Heart left ventricle (tissue), 13 donors: ENCODE measurements around the gene MAD2L1.

Experiments used
- CTCF ChIP-seq, 12 donors: fragments of 200-600 bp; sonication (generic) in 4 of 12; IDR thresholded peaks; one replicate each; pipeline versions ENCODE4 v1.5.0 to v1.8.0; 2018 to 2022; ENCODE audit warnings: antibody characterized with exemption in 12 of 12, mild to moderate bottlenecking in 5 of 12
- POLR2A ChIP-seq, 2 donors: fragments of 450-650 bp; IDR thresholded peaks; one replicate each; pipeline ENCODE4 v1.6.1; 2017; ENCODE audit warnings: antibody characterized with exemption in 2 of 2, mild to moderate bottlenecking in 2 of 2, moderate library complexity in 2 of 2
- donor health status: ischemic (EF 13 %, LVEDD 7.1; RV severe dilation, severe dysfunction).
- donor health status: DM: no; HTN: yes; CAD: no.
- donor health status: DM: no; HTN: no; CAD: no.
- donor health status: ischemic (EF 25% LVEDD 6.9; RV normal size, moderate dysfunction).
- donor health status: ischemic (EF 25% LVEDD 5.7; RV mildly dilated, moderate dysfunction).
- donor health status: ischemic (EF 35%, LVEDD 5.7; RV mildly dilated, moderate dysfunction).
- donor health status: nonischemic (EF 11% LVEDD 7.7; RV severe dilation, severe dysfunction).
- donor health status: DM: yes; HTN: yes; CAD: no.
- donor health status: PGD.
- donor health status: ischemic (EF 29% LVEDD 5.4; RV normal size, mild dysfunction).
- donor health status: nonischemic (EF 23%, LVEDD 6.1; RV moderate dilation, normal function).

DNA sequence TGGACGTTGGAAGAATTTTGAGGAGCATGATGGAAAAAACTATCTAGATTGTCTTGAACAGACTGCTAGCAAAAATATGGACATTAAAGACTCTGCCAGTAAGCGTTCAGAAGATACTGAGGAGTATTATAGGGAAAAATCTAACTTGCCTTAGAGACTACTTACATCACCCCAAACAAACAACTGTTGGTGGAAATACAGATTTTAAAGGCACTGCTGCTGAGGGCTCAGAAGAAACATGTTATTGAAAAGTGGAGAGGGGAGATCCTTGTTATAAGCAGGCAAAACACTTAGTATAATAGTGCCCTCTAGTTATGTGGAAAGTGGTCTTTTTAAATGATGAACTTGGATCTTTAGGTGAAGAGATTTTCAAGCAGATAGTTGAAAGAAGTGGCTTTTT lies 29.2 kb downstream of the MAD2L1 start:
- TF ChIP-seq POLR2A (IDR thresholded peaks at IDR 0.05) (no peak), CTCF (IDR thresholded peaks at IDR 0.05) (no peak)
